A673 (cell line): ENCODE results near the gene STX8. TPM values are rescaled to one million over a fixed set of nuclear protein-coding genes. Genes with fewer than 3 reads are reported as not detected.

Experiments used
- BruUV-seq: library from RNA; stranded (reverse); fragments of 400-500 nt; replicated peaks from 2 replicates; lab custom pipeline; 2021; lab: Mats Ljungman, UMichigan
- CTCF ChIA-PET: fragments of 300-600 bp; sonication (Branson Sonifier 250); formaldehyde crosslinking; loops from one replicate; lab custom pipeline; 2022; ENCODE audit warnings: antibody characterized with exemption; lab: Charles Lee
- POLR2A ChIA-PET: fragments of 300-600 bp; sonication (Branson Sonifier 250); formaldehyde crosslinking; loops from one replicate; lab custom pipeline; 2022; ENCODE audit warnings: antibody characterized with exemption; ENCODE audit not compliant: low non-redundant PET; lab: Charles Lee
- DNase-seq: peaks from one replicate; pipeline ENCODE4 v3.0.0-alpha.2; 2015; ENCODE audit warnings: low spot score
- H3K27ac ChIP-seq: fragments of 200-600 bp; sonication (generic); 2 replicates; pipeline ENCODE4 v1.5.1; 2016; ENCODE audit warnings: mixed run types, low read depth, mild to moderate bottlenecking, mixed read lengths, antibody characterized with exemption, low read length; ENCODE audit not compliant: poor library complexity, severe bottlenecking
- H3K27me3 ChIP-seq: fragments of 200-600 bp; sonication (generic); replicated peaks from 2 replicates; pipeline ENCODE4 v1.6.1; 2017; ENCODE audit warnings: mixed run types, low read depth, mild to moderate bottlenecking, mixed read lengths, antibody characterized with exemption, low read length; ENCODE audit not compliant: insufficient read depth, poor library complexity
- H3K36me3 ChIP-seq: fragments of 200-600 bp; sonication (generic); 2 replicates; pipeline ENCODE4 v1.6.1; 2016; ENCODE audit warnings: mixed run types, mild to moderate bottlenecking, mixed read lengths, antibody characterized with exemption, low read length; ENCODE audit not compliant: insufficient read depth, poor library complexity, severe bottlenecking
- H3K4me1 ChIP-seq: fragments of 200-600 bp; sonication (generic); 2 replicates; pipeline ENCODE4 v1.6.1; 2017; ENCODE audit warnings: mixed run types, mild to moderate bottlenecking, mixed read lengths, antibody characterized with exemption, low read length; ENCODE audit not compliant: insufficient read depth, poor library complexity, severe bottlenecking
- H3K4me3 ChIP-seq: fragments of 200-600 bp; sonication (generic); 2 replicates; pipeline ENCODE4 v1.5.1; 2016; ENCODE audit warnings: low read depth, mixed run types, mild to moderate bottlenecking, mixed read lengths, low read length; ENCODE audit not compliant: poor library complexity, severe bottlenecking
- H3K9me3 ChIP-seq: fragments of 200-600 bp; sonication (generic); 2 replicates; pipeline ENCODE4 v1.6.1; 2016; ENCODE audit warnings: mixed run types, low read depth, mild to moderate bottlenecking, mixed read lengths, antibody characterized with exemption, low read length; ENCODE audit not compliant: poor library complexity, severe bottlenecking
- CTCF ChIP-seq: fragments of 300-800, 200-600 bp; sonication (generic); conservative IDR thresholded peaks from 2 replicates; pipeline ENCODE4 v1.5.1; 2017; ENCODE audit warnings: low read depth, mild to moderate bottlenecking, antibody characterized with exemption, low read length, moderate library complexity, mixed read lengths
- EZH2 ChIP-seq: fragments of 200-600 bp; sonication (generic); IDR thresholded peaks from 2 replicates; pipeline ENCODE4 v1.6.1; 2017; ENCODE audit warnings: borderline replicate concordance, low read depth, mild to moderate bottlenecking, mixed read lengths, antibody characterized with exemption, low read length; ENCODE audit not compliant: poor library complexity, severe bottlenecking
- intact Hi-C: fragments of 100-400 bp; cut with micrococcal nuclease; formaldehyde crosslinking; loops from one replicate; pipeline ENCODE4 v1.10.0; 2022; ENCODE audit not compliant: unreplicated experiment
- total RNA-seq: library from RNA; stranded (reverse); gene quantifications from 2 replicates; pipeline ENCODE4 v1.2.3, GENCODE V29; 2021

Gene STX8
- total RNA-seq, 1 experiment from 2014 or later = 51.4 TPM

- ChIA-PET POLR2A (no interaction called here), CTCF (no interaction called here)
- DNase-seq = peak; percentile 88
- Histone ChIP-seq H3K36me3 (no peaks in the 10 kb centered on the region), H3K27me3 (no peaks in the 10 kb centered on the region), H3K4me3 (no peak overlapping the region), H3K4me1 (peaks cover 33% of the 10 kb centered on the region), H3K9me3 (no peaks in the 10 kb centered on the region), H3K27ac (peak overlapping the region; percentile 70)
- no peak for TF ChIP-seq EZH2
- TF ChIP-seq CTCF = no peak
- intact Hi-C loops = no loop called here
- BruUV-seq = no TSS peak
These were observed 105.4 kb downstream of the STX8 start for GRCh38 chr17:9470171-9470570.

GRCh38 chr17:9468937-9469336 lies 106.7 kb downstream of the STX8 start:
- Histone ChIP-seq H3K9me3 (no peaks in the 10 kb centered on the region), H3K27ac (no peak overlapping the region), H3K4me1 (peaks cover 26% of the 10 kb centered on the region), H3K36me3 (no peaks in the 10 kb centered on the region), H3K27me3 (no peaks in the 10 kb centered on the region), H3K4me3 (no peak overlapping the region)
- ChIA-PET CTCF (no interaction called here), POLR2A (no interaction called here)
- no peak for TF ChIP-seq EZH2
- no peak for TF ChIP-seq CTCF
- intact Hi-C loops = no loop called here
- DNase-seq = no peak
- BruUV-seq = no TSS peak

- TF ChIP-seq EZH2 (no peak), CTCF (no peak)
- Histone ChIP-seq H3K27ac (no peak overlapping the region), H3K4me1 (peaks cover 22% of the 10 kb centered on the region), H3K9me3 (no peaks in the 10 kb centered on the region), H3K4me3 (no peak overlapping the region), H3K27me3 (no peaks in the 10 kb centered on the region), H3K36me3 (no peaks in the 10 kb centered on the region)
- ChIA-PET CTCF (no interaction called here), POLR2A (no interaction called here)
- DNase-seq = no peak
- intact Hi-C loops = no loop called here
- no TSS peak for BruUV-seq
These were observed 107.1 kb downstream of the STX8 start for GRCh38 chr17:9468532-9468931.
